IgD-negative memory B cell (primary cell): ENCODE results near the gene ZBED1. TPM values are rescaled to one million over a fixed set of nuclear protein-coding genes. Genes with fewer than 3 reads are reported as not detected.
A peak's percentile ranks its signal among the peaks of the same experiment; 100 is the strongest.
"Not testable (repeated sequence)": the region's sequence is repeated elsewhere in the genome, so short reads cannot be mapped to it uniquely, and the experiment has no call there.

Source experiments
- H3K27ac Mint-ChIP-seq, 3 donors: one replicate each; pipeline ENCODE4 v1.8.0; 2020 to 2022; ENCODE audit warnings: mild to moderate bottlenecking in 3 of 3, mixed read lengths in 3 of 3, moderate library complexity in 1 of 3
- H3K27me3 Mint-ChIP-seq: one replicate; pipeline ENCODE4 v1.8.0; 2021; ENCODE audit warnings: mixed read lengths
- H3K36me3 Mint-ChIP-seq: one replicate; pipeline ENCODE4 v1.8.0; 2020; ENCODE audit warnings: mild to moderate bottlenecking, mixed read lengths
- H3K4me1 Mint-ChIP-seq, 3 donors: one replicate each; pipeline ENCODE4 v1.8.0; 2020 to 2022; ENCODE audit warnings: mixed read lengths in 3 of 3, mild to moderate bottlenecking in 1 of 3
- H3K4me3 Mint-ChIP-seq, 4 donors: one replicate each; pipeline ENCODE4 v1.8.0; 2020 to 2022; ENCODE audit warnings: mild to moderate bottlenecking in 4 of 4, mixed read lengths in 4 of 4, moderate library complexity in 3 of 4
- H3K9me3 Mint-ChIP-seq, 3 donors: one replicate each; pipeline ENCODE4 v1.8.0; 2020 to 2021; ENCODE audit warnings: mixed read lengths in 3 of 3, mild to moderate bottlenecking in 1 of 3
- polyA plus RNA-seq: library from polyadenylated mRNA; unstranded; fragments of 300-500 nt; fragmentation: Illumina TruSeq; gene quantifications from one replicate; pipeline ENCODE4 v1.2.3, GENCODE V29; 2021

ZBED1 gene
- polyA plus RNA-seq, 1 donor from 2014 or later = 45.0 TPM

DNA sequence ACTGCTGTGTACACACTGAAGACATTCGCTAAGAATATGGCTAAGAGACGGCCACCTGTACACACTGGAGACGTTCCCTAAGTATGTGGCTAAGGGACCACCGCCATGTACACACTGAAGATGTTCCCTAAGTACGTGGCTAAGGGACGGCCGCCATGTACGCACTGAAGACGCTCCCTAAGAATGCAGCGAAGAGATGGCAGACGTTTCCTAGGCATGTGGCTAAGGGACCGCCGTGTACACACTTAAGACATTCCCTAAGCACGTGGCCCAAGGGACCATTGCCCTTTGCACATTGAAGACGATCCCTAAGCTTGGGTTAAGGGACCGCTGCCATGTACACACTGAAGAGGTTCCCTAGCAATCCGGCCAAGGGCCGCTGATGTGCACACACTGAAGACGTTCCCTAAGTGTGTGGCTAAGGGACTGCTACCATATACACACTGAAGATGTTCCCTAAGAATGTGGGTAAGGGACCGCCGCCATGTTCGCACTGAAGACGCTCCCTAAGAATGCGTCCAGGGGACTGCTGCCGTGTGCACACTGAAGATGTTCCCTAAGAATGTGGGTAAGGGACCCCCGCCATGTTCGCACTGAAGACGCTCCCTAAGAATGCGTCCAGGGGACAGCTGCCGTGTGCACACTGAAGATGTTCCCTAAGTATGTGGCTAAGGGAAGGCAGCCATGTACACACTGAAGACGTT, 36.7 kb downstream of the ZBED1 start:
- Mint-ChIP-seq H3K9me3 (no peaks in the 10 kb centered on the region), H3K4me1 (peaks cover 0 to 6% (median 4%) of the 10 kb centered on the region in 3 donors), H3K4me3 (no peak overlapping the region), H3K27ac (no peak overlapping the region), H3K36me3 (peaks cover 4% of the 10 kb centered on the region), H3K27me3 (no peaks in the 10 kb centered on the region)

DNA sequence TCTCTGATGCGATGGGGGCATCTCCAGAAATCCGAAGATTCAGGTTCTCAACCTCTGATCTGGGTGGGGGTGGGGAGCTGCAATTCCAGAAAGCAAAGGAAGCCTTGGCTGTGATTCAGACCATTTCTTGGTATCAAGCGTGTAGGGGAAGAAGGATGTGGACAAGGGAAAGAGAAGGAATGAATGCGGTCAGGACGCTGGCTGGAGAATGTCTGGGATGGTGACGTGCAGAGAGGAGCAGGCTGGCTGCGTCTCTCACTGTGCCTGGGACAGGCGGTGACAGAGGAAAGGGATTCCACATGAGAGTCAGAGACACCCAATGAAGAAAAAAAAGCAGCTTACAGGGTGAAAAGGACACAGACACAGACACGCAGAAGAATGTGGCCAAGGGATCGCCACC, 37.3 kb downstream of the ZBED1 start:
- H3K9me3 Mint-ChIP-seq, H3K27ac Mint-ChIP-seq, H3K36me3 Mint-ChIP-seq, H3K4me3 Mint-ChIP-seq, H3K27me3 Mint-ChIP-seq, H3K4me1 Mint-ChIP-seq: not testable (repeated sequence)

DNA sequence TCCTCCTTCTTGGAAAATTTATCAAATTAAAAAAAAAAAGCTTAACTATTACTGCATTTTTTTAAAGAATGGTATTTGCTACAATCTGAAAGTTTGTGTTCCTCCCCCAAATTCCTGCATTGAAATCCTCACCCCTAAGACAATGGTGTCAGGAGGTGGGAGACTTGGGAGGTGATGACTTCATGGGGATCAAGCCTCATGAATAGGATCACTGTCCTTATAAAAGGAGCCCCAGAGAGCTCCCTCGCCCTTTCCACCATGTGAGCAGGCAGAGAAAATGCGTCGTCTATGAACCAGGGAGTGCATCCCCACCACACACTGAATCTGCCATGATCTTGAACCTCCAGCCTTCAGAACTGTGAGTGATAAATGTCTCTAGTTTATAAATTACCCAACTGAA, 38.0 kb downstream of the ZBED1 start:
- H3K27ac Mint-ChIP-seq = no peak overlapping the region
- H3K9me3 Mint-ChIP-seq = peaks cover 3 to 5% (median 4%) of the 10 kb centered on the region in 3 donors
- H3K36me3 Mint-ChIP-seq = peaks cover 4% of the 10 kb centered on the region
- no peak overlapping the region for H3K4me3 Mint-ChIP-seq
- H3K4me1 Mint-ChIP-seq = peaks cover 0 to 6% (median 4%) of the 10 kb centered on the region in 3 donors
- H3K27me3 Mint-ChIP-seq = no peaks in the 10 kb centered on the region

DNA sequence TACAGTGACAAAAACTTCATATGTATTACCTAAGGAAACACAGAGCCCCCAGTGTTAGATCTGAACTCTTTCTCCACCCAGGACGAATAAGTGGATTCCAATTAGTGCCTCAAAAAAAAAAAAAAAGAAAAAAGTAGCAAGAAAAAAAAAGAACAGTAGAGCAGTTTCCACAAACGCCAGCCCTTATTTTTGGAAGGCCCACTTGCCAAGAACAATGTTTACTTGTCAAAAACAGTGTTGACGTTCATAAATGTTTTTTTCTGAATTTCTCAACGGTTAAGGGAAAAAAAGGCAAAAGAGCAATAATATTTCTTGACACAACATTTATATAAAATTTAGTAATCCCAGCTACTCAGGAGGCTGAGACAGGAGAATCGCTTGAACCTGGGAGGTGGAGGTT, 38.7 kb downstream of the ZBED1 start:
- Mint-ChIP-seq H3K4me1 (peaks cover 0 to 6% (median 2%) of the 10 kb centered on the region in 3 donors), H3K27ac (peak overlapping the region in 1 of 3 donors; percentile 62), H3K9me3 (peaks cover 3 to 5% (median 4%) of the 10 kb centered on the region in 3 donors), H3K27me3 (no peaks in the 10 kb centered on the region), H3K36me3 (peaks cover 1% of the 10 kb centered on the region), H3K4me3 (no peak overlapping the region)

DNA sequence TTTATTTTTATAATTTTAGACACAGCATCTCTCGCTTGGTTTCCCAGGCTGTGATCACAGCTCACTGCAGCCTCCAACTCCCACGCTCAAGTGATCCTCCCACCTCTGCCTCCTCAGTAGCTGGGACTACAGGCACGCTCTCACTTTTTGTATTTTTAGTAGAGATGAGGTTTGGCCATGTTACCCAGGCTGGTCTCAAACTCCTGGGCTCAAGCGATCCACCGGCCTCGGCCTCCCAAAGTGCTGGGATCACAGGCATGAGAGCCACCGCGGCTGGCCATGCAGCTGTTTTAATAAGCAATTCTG, 39.1 kb downstream of the ZBED1 start:
- H3K27ac Mint-ChIP-seq = peak overlapping the region in 1 of 3 donors; percentile 62
- peaks cover 1% of the 10 kb centered on the region for H3K36me3 Mint-ChIP-seq

GRCh38 chrX:2460821-2461710, 39.7 kb downstream of the ZBED1 start:
- H3K9me3 Mint-ChIP-seq, H3K36me3 Mint-ChIP-seq, H3K4me1 Mint-ChIP-seq, H3K4me3 Mint-ChIP-seq, H3K27me3 Mint-ChIP-seq, H3K27ac Mint-ChIP-seq: not testable (repeated sequence)

More for the DNA sequence above, 39.1 kb downstream of the ZBED1 start:
- Mint-ChIP-seq H3K9me3 (peaks cover 3 to 5% (median 4%) of the 10 kb centered on the region in 3 donors), H3K27me3 (no peaks in the 10 kb centered on the region), H3K4me1 (peaks cover 0 to 7% (median 2%) of the 10 kb centered on the region in 3 donors), H3K4me3 (peak overlapping the region in 1 of 4 donors; percentile 43)

DNA sequence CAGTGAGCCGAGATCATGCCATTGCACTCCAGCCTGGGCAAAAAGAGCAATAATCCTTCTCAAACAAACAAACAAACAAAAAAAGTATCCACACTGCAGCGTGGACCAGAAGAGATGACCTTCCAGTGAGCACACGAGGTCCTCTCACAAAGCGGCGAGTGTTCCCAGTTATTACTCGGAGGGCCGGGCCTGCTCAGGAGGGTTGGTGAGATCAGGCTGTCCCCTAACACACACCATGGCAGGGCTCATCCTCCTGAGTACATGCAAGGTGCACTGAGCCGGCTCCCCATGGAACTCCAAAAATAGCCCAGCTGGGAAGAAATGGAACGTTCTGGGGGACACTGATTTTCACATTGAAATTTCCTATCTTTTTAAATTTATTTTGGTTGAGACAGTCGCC, 40.7 kb downstream of the ZBED1 start:
- H3K27ac Mint-ChIP-seq = peak overlapping the region in 2 of 3 donors; percentile 13 to 69
- not testable (repeated sequence) for H3K4me1 Mint-ChIP-seq, H3K27me3 Mint-ChIP-seq, H3K9me3 Mint-ChIP-seq, H3K4me3 Mint-ChIP-seq, H3K36me3 Mint-ChIP-seq

DNA sequence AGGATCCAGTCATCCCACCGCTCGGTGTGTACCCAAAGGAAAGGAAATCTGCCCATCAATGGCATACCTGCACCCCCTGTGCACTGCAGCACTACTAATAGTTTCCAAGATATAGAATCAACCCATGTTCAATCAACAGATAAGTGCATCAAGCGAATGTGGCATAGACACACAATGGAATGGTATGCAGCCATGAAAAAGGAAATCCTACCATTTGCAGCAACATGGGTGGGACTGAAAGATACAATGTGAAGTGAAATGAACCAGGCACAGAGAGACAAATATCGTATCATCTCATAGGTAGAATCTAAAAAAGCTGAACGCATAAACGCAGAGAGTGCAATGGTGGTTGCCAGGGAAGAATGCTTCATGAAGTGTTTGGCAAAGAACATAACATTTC, 42.5 kb downstream of the ZBED1 start:
- H3K9me3 Mint-ChIP-seq = peaks cover 3 to 5% (median 4%) of the 10 kb centered on the region in 3 donors
- H3K27ac Mint-ChIP-seq = no peak overlapping the region
- no peaks in the 10 kb centered on the region for H3K27me3 Mint-ChIP-seq
- peaks cover 0 to 5% (median 0%) of the 10 kb centered on the region in 3 donors for H3K4me1 Mint-ChIP-seq
- H3K4me3 Mint-ChIP-seq = no peak overlapping the region
- H3K36me3 Mint-ChIP-seq = peaks cover 4% of the 10 kb centered on the region

DNA sequence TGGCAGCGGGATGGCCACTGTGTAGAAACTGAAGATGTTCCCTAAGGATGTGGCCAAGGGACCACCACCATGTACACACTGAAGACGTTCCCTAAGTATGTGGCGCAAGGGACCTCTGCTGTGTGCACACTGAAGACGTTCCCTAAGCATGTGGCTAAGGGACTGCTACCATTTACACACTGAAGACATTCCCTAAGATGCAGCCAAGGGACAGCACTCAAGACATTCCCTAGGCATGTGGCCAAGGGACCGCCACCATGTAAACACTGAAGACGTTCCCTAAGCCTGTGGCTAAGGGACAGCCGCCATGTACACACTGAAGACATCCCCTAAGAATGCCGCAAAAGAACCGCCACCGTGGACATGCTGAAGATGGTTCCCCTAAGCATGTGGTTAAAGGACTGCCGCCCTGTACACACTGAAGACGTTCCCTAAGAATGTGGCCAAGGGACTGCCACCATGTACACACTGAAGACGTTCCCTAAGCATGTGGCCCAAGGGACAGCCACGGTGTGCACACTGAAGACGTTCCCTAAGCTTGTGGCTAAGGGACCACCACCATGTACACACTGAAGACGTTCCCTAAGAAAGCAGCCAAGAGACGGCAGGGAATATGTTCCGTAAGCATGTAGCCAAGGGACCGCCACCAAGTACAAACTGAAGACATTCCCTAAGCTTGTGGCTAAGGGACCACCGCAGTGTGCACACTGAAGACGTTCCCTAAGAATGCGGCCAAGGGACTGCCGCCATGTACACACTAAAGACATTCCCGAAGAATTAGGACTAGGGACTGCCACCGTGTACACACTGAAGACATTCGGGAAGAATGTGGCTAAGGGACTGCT, 43.3 kb downstream of the ZBED1 start:
- H3K4me1 Mint-ChIP-seq = peaks cover 5% of the 10 kb centered on the region in 3 donors
- peaks cover 8% of the 10 kb centered on the region for H3K36me3 Mint-ChIP-seq
- peaks cover 3 to 6% (median 5%) of the 10 kb centered on the region in 3 donors for H3K9me3 Mint-ChIP-seq
- no peak overlapping the region for H3K27ac Mint-ChIP-seq
- H3K27me3 Mint-ChIP-seq = no peaks in the 10 kb centered on the region
- peak overlapping the region in 1 of 4 donors; percentile 6 for H3K4me3 Mint-ChIP-seq

- not testable (repeated sequence) for H3K27me3 Mint-ChIP-seq, H3K4me3 Mint-ChIP-seq, H3K27ac Mint-ChIP-seq, H3K9me3 Mint-ChIP-seq, H3K4me1 Mint-ChIP-seq
- peaks cover 13% of the 10 kb centered on the region for H3K36me3 Mint-ChIP-seq
These were observed 44.7 kb downstream of the ZBED1 start for GRCh38 chrX:2456091-2456490.

DNA sequence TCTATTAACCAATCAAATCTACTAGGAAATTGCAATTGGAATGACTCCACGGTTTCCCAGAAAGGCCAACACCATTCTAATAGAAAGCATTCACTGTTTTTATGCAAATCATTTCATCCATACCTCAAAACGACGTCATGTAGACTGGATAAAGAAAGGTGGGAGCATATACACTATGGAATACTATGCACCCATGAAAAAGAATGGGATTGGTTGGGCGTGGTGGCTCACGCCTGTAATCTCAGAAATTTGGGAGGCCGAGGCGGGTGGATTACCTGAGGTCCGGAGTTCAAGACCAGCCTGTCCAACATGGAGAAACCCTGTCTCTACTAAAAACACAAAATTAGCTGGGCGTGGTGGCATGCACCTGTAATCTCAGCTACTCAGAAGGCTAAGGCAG, 46.2 kb downstream of the ZBED1 start:
- not testable (repeated sequence) for H3K4me1 Mint-ChIP-seq, H3K4me3 Mint-ChIP-seq, H3K27me3 Mint-ChIP-seq, H3K27ac Mint-ChIP-seq, H3K9me3 Mint-ChIP-seq
- peaks cover 16% of the 10 kb centered on the region for H3K36me3 Mint-ChIP-seq

DNA sequence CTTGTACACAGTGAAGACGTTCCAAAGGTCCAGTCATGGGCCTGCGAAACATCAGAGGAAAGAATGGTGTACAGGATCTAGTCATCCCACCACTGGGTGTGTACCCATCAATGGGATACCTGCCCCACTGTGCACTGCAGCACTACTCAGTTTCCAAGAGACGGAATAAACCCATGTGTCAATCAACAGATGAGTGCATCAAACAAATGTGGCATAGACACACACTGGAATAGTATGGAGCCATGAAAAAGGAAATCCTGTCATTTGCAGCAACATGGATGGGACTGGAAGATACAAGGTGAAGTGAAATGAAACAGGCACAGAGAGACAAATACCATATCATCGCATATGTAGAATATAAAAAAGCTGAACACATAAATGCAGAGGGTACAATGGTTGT, 48.0 kb downstream of the ZBED1 start:
- Mint-ChIP-seq H3K36me3 (peaks cover 16% of the 10 kb centered on the region), H3K4me1 (peaks cover 5 to 6% (median 5%) of the 10 kb centered on the region in 3 donors), H3K27me3 (no peaks in the 10 kb centered on the region), H3K4me3 (peak overlapping the region in 1 of 4 donors; percentile 18), H3K27ac (no peak overlapping the region), H3K9me3 (peaks cover 0 to 2% (median 0%) of the 10 kb centered on the region in 3 donors)

DNA sequence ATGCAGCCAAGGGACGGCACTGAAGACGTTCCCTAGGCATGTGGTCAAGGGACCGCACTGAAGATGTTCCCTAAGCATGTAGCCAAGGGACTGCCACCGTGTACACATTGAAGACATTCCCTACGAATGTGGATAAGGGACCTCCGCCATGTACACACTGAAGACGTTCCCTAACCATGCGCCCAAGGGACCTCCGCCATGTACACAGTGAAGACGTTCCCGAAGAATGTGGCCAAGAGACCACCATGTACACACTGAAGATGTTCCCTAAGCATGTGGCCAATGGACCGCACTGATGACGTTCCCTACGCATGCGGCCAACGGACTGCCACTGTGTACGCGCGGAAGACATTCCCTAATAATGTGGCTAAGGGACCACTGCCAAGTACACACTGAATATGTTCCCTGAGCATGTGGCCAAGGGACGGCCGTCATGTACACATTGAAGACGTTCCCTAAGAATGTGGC, 48.4 kb downstream of the ZBED1 start:
- H3K4me3 Mint-ChIP-seq = peak overlapping the region in 1 of 4 donors; percentile 18
- H3K27ac Mint-ChIP-seq = no peak overlapping the region
- H3K27me3 Mint-ChIP-seq = no peaks in the 10 kb centered on the region
- peaks cover 16% of the 10 kb centered on the region for H3K36me3 Mint-ChIP-seq
- H3K9me3 Mint-ChIP-seq = peaks cover 0 to 2% (median 0%) of the 10 kb centered on the region in 3 donors
- peaks cover 5 to 6% (median 5%) of the 10 kb centered on the region in 3 donors for H3K4me1 Mint-ChIP-seq

DNA sequence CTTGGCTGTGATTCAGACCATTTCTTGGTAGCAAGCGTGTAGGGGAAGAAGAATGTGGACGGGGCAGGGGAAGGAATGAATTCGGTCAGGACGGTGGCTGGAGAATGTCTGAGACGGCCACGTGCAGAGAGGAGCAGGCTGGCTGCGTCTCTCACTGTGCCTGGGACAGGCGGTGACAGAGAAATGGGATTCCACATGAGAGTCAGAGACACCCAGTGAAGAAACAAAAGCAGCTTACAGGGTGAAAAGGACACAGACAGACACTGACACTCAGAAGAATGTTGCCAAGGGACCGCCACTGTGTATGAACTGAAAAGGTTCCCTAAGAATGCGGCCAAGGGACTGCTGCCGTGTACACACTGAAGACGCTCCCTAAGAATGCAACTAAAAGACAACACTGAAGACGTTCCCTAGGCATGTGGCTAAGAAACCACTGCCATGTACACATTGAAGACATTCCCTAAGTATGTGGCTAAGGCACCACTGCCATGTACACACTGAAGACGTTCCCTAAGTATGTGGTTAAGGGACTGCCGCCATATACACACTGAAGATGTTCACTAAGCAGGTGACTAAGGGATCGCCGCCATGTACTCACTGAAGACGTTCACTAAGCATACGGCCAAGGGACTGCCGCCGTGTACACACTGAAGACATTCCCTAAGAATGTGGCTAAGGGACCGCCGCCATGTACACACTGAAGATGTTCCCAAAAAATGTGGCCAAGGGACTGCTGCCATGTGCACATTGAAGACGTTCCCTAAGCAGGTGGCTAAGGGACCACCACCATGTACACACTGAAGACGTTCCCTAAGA, 49.1 kb downstream of the ZBED1 start:
- Mint-ChIP-seq H3K4me3 (no peak overlapping the region), H3K36me3 (peaks cover 16% of the 10 kb centered on the region), H3K27ac (no peak overlapping the region)

More for the DNA sequence above, 49.1 kb downstream of the ZBED1 start:
- Mint-ChIP-seq H3K4me1 (peaks cover 5% of the 10 kb centered on the region in 3 donors), H3K27me3 (no peaks in the 10 kb centered on the region), H3K9me3 (peaks cover 0 to 2% (median 0%) of the 10 kb centered on the region in 3 donors)
